ENCODE measurements around the gene FOSB. TPM values are rescaled to one million over a fixed set of nuclear protein-coding genes. Genes with fewer than 3 reads are reported as not detected.

FOSB gene
- total RNA-seq (10 to 100 TPM in 3 of 4 donors, 1 to 10 TPM in 1; 1.1 to 28.1 (median 23.1) TPM), polyA plus RNA-seq (10 to 100 TPM in 1 of 3 donors, 1 to 10 TPM in 2; 3.7 to 11.0 (median 5.4) TPM)

DNA sequence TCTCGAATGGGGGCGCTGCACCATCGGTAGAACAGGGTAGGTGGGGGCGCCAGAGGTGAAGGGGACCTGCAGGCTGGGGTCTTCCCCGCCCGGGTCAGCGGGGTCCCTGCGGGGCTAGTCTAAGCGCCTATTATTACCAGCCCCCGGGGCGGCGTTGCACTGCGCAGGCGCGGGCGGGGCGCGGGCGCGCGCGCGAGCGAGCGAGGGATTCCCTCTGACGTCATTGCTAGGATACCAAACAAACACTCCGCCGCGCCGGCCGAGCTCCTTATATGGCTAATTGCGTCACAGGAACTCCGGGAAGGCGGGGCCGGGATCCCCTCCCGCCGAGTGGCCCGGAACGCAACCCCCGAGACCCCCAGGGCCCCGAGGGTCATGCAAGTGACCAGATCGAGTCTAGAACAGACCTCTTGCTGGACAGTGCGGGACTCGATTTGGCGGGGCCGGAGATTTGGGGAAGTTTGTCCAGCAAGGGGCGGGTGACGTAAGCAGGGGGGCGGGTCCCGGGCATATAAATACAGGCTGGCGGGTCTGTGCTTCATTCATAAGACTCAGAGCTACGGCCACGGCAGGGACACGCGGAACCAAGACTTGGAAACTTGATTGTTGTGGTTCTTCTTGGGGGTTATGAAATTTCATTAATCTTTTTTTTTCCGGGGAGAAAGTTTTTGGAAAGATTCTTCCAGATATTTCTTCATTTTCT lies at the start of gene FOSB:
Gene FOSB (plus strand): TSS at position 541 of the 703 bp plus-strand sequence. CDS start 591 bp downstream, outside the sequence.
- peaks cover 0 to 36% (median 30%) of the 10 kb centered on the region in 4 donors for H3K4me1 ChIP-seq
- H3K27ac ChIP-seq, result peak within 1 kb of the TSS; percentile 94 to 97 (median 96)
- no peaks in the 10 kb centered on the region for H3K27me3 ChIP-seq
- H3K36me3 ChIP-seq, result no peaks in the 10 kb centered on the region
- WGBS, 2 donors, result 0% methylated on average over 56 of the region's 56 CpGs
- no peaks in the 10 kb centered on the region for H3K9me3 ChIP-seq
- H3K4me3 ChIP-seq, result peak within 1 kb of the TSS; percentile 48 to 76 (median 72)
- intact Hi-C loops (cut with DNase I), result no loop called here
- peak; percentile 98 for DNase-seq
- TF ChIP-seq EP300 (IDR thresholded peaks at IDR 0.05) (peak; percentile 2 to 78 (median 10)), POLR2AphosphoS5 (IDR thresholded peaks at IDR 0.05) (peak; percentile 96 to 100 (median 97)), POLR2A (IDR thresholded peaks at IDR 0.05) (peak; percentile 84 to 88)
- TF ChIP-seq, protein P1, sequence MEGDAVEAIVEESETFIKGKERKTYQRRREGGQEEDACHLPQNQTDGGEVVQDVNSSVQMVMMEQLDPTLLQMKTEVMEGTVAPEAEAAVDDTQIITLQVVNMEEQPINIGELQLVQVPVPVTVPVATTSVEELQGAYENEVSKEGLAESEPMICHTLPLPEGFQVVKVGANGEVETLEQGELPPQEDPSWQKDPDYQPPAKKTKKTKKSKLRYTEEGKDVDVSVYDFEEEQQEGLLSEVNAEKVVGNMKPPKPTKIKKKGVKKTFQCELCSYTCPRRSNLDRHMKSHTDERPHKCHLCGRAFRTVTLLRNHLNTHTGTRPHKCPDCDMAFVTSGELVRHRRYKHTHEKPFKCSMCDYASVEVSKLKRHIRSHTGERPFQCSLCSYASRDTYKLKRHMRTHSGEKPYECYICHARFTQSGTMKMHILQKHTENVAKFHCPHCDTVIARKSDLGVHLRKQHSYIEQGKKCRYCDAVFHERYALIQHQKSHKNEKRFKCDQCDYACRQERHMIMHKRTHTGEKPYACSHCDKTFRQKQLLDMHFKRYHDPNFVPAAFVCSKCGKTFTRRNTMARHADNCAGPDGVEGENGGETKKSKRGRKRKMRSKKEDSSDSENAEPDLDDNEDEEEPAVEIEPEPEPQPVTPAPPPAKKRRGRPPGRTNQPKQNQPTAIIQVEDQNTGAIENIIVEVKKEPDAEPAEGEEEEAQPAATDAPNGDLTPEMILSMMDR (IDR thresholded peaks at IDR 0.05), result no peak

DNA sequence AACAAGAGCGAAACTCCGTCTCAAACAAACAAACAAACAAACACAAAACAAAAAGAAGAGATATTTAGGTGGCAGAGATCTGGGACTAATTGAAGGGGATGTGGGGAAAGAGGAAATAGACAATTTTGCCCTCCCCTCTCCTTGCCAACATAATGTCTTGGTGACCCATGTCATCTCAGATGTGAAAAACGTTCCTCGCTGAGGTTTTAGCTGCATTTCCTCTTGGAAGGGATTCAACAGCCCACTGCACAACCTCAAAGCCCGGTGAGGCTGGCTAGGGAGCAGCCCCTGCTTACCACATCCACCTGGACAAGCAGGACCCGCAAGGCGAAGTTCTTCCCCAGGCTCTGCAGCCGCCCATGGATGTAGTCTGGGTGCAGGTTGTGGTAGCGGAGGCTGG lies 49.0 kb upstream of the FOSB start:
- peaks cover 0 to 60% (median 8%) of the 10 kb centered on the region in 4 donors for H3K36me3 ChIP-seq
- intact Hi-C loops (cut with DNase I), result no loop called here
- H3K27ac ChIP-seq, result peak overlapping the region in 1 of 4 donors; percentile 11
- 60 to 81% methylated on average over 9 of the region's 9 CpGs for WGBS, 2 donors
- H3K4me3 ChIP-seq, result no peak overlapping the region
- TF ChIP-seq POLR2AphosphoS5 (IDR thresholded peaks at IDR 0.05) (no peak), EP300 (IDR thresholded peaks at IDR 0.05) (no peak), POLR2A (IDR thresholded peaks at IDR 0.05) (no peak)
- TF ChIP-seq, protein P1 (IDR thresholded peaks at IDR 0.05), result no peak
- no peaks in the 10 kb centered on the region for H3K27me3 ChIP-seq
- no peak for DNase-seq
- H3K9me3 ChIP-seq, result no peaks in the 10 kb centered on the region
- peaks cover 0 to 39% (median 26%) of the 10 kb centered on the region in 4 donors for H3K4me1 ChIP-seq

DNA sequence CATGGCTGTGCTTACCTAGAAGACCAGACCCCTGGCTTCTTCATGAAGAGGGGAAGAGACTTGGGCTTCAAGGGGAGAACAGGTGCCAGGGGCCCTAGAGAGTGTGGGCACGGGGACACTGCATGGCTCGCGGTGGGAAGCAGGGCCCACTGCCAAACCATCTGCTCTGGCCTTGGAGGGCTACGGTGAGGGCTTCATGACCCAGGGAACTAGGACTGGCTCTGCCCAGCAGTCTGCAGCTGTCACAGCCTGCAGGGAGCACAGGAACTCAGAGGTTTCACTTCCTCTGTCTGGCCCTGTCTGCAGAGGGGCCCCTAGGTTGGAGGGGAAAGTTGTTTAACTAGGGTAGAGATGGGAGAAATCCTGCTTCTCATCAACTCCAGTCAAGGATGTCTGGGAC lies 48.4 kb upstream of the FOSB start:
- H3K27ac ChIP-seq, result peak overlapping the region in 1 of 4 donors; percentile 11

DNA sequence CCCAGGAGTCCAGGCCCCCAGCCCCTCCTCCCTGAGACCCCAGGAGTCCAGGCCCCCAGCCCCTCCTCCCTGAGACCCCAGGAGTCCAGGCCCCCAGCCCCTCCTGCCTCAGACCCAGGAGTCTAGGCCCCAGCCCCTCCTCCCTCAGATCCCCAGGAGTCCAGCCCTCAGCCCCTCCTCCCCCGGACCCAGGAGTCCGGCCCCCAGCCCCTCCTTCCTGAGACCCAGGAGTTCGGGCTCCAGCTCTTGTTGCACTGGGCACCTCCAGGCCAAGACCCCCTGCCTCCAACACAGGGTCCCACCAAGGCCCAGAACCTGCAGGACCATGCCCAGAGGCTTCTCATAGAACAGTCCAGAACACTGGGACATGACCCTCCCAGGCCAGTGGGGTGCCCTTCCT lies 47.9 kb upstream of the FOSB start:
- TF ChIP-seq EP300 (IDR thresholded peaks at IDR 0.05) (no peak), POLR2AphosphoS5 (IDR thresholded peaks at IDR 0.05) (no peak), POLR2A (IDR thresholded peaks at IDR 0.05) (no peak)
- TF ChIP-seq, protein P1 (IDR thresholded peaks at IDR 0.05), result no peak
- H3K27me3 ChIP-seq, result no peaks in the 10 kb centered on the region
- no peak overlapping the region for H3K27ac ChIP-seq
- H3K36me3 ChIP-seq, result peaks cover 0 to 49% (median 6%) of the 10 kb centered on the region in 4 donors
- intact Hi-C loops (cut with DNase I), result loop anchor here (10.0 kb wide), 1 partner anchor 275 kb away; the partner anchor contains the start of genes QPCTL and SNRPD2
- H3K4me3 ChIP-seq, result no peak overlapping the region
- DNase-seq, result no peak
- 51 to 73% methylated on average over 3 of the region's 3 CpGs for WGBS, 2 donors
- H3K4me1 ChIP-seq, result peaks cover 0 to 49% (median 32%) of the 10 kb centered on the region in 4 donors
- no peaks in the 10 kb centered on the region for H3K9me3 ChIP-seq

More for the DNA sequence above, 48.4 kb upstream of the FOSB start:
- WGBS, 2 donors, result 28 to 69% methylated on average over 4 of the region's 4 CpGs
- Histone ChIP-seq H3K27me3 (no peaks in the 10 kb centered on the region), H3K9me3 (no peaks in the 10 kb centered on the region), H3K4me1 (peaks cover 0 to 45% (median 29%) of the 10 kb centered on the region in 4 donors), H3K4me3 (no peak overlapping the region), H3K36me3 (peaks cover 0 to 54% (median 6%) of the 10 kb centered on the region in 4 donors)
- no peak for DNase-seq
- no peak for TF ChIP-seq POLR2A (IDR thresholded peaks at IDR 0.05)
- TF ChIP-seq, protein P1 (IDR thresholded peaks at IDR 0.05), result no peak
- TF ChIP-seq EP300 (IDR thresholded peaks at IDR 0.05), result no peak
- TF ChIP-seq POLR2AphosphoS5 (IDR thresholded peaks at IDR 0.05), result no peak
- intact Hi-C loops (cut with DNase I), result no loop called here

Measured in sigmoid colon (tissue), 7 donors.